ENCODE results near the gene FURIN. TPM values are rescaled to one million over a fixed set of nuclear protein-coding genes. Genes with fewer than 3 reads are reported as not detected.

The FURIN gene
- total and polyA plus RNA-seq, 2 of the 8 experiments (the other 6 are each of a cell fraction or from before 2014, with no cell fraction given) = 15.8 to 32.1 TPM

DNA sequence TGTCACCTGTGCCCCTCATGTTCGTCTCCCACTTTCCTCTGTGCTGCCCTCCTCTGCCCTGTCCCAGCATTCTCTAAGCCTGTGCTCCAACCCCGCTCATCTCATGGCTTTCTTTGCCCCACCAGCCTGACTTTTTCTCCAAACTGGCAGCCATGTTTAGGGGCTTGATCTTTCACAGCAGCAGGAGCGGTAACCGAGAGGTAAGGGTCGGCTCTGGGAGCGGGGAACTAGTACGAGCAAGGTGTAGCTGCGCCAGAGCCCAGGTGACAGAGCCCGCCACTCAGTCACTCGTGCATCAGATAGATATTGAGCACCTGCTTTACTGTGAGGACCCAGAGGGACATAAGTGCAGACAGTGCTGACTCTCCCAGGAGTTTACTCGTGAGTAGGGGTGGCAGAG, 48.1 kb downstream of the FURIN start (continued):
- TF ChIP-seq, protein P1, sequence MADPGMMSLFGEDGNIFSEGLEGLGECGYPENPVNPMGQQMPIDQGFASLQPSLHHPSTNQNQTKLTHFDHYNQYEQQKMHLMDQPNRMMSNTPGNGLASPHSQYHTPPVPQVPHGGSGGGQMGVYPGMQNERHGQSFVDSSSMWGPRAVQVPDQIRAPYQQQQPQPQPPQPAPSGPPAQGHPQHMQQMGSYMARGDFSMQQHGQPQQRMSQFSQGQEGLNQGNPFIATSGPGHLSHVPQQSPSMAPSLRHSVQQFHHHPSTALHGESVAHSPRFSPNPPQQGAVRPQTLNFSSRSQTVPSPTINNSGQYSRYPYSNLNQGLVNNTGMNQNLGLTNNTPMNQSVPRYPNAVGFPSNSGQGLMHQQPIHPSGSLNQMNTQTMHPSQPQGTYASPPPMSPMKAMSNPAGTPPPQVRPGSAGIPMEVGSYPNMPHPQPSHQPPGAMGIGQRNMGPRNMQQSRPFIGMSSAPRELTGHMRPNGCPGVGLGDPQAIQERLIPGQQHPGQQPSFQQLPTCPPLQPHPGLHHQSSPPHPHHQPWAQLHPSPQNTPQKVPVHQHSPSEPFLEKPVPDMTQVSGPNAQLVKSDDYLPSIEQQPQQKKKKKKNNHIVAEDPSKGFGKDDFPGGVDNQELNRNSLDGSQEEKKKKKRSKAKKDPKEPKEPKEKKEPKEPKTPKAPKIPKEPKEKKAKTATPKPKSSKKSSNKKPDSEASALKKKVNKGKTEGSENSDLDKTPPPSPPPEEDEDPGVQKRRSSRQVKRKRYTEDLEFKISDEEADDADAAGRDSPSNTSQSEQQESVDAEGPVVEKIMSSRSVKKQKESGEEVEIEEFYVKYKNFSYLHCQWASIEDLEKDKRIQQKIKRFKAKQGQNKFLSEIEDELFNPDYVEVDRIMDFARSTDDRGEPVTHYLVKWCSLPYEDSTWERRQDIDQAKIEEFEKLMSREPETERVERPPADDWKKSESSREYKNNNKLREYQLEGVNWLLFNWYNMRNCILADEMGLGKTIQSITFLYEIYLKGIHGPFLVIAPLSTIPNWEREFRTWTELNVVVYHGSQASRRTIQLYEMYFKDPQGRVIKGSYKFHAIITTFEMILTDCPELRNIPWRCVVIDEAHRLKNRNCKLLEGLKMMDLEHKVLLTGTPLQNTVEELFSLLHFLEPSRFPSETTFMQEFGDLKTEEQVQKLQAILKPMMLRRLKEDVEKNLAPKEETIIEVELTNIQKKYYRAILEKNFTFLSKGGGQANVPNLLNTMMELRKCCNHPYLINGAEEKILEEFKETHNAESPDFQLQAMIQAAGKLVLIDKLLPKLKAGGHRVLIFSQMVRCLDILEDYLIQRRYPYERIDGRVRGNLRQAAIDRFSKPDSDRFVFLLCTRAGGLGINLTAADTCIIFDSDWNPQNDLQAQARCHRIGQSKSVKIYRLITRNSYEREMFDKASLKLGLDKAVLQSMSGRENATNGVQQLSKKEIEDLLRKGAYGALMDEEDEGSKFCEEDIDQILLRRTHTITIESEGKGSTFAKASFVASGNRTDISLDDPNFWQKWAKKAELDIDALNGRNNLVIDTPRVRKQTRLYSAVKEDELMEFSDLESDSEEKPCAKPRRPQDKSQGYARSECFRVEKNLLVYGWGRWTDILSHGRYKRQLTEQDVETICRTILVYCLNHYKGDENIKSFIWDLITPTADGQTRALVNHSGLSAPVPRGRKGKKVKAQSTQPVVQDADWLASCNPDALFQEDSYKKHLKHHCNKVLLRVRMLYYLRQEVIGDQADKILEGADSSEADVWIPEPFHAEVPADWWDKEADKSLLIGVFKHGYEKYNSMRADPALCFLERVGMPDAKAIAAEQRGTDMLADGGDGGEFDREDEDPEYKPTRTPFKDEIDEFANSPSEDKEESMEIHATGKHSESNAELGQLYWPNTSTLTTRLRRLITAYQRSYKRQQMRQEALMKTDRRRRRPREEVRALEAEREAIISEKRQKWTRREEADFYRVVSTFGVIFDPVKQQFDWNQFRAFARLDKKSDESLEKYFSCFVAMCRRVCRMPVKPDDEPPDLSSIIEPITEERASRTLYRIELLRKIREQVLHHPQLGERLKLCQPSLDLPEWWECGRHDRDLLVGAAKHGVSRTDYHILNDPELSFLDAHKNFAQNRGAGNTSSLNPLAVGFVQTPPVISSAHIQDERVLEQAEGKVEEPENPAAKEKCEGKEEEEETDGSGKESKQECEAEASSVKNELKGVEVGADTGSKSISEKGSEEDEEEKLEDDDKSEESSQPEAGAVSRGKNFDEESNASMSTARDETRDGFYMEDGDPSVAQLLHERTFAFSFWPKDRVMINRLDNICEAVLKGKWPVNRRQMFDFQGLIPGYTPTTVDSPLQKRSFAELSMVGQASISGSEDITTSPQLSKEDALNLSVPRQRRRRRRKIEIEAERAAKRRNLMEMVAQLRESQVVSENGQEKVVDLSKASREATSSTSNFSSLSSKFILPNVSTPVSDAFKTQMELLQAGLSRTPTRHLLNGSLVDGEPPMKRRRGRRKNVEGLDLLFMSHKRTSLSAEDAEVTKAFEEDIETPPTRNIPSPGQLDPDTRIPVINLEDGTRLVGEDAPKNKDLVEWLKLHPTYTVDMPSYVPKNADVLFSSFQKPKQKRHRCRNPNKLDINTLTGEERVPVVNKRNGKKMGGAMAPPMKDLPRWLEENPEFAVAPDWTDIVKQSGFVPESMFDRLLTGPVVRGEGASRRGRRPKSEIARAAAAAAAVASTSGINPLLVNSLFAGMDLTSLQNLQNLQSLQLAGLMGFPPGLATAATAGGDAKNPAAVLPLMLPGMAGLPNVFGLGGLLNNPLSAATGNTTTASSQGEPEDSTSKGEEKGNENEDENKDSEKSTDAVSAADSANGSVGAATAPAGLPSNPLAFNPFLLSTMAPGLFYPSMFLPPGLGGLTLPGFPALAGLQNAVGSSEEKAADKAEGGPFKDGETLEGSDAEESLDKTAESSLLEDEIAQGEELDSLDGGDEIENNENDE (IDR thresholded peaks at IDR 0.05; ENCODE audit: insufficient replicate concordance, low read length) = no peak
- TF ChIP-seq, protein P2, sequence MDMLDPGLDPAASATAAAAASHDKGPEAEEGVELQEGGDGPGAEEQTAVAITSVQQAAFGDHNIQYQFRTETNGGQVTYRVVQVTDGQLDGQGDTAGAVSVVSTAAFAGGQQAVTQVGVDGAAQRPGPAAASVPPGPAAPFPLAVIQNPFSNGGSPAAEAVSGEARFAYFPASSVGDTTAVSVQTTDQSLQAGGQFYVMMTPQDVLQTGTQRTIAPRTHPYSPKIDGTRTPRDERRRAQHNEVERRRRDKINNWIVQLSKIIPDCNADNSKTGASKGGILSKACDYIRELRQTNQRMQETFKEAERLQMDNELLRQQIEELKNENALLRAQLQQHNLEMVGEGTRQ (IDR thresholded peaks at IDR 0.05; ENCODE audit: low read length) = no peak
- no peak for TF ChIP-seq TBP (IDR thresholded peaks at IDR 0.05; ENCODE audit: low read depth, low read length)

All from H1 (cell line).